ACHN (cell line): ENCODE measurements around the gene STOX1.
"Not testable (repeated sequence)": the region's sequence is repeated elsewhere in the genome, so short reads cannot be mapped to it uniquely, and the experiment has no call there.

ENCODE experiments used
- DNase-seq: peaks from one replicate; pipeline ENCODE4 v3.0.0-alpha.2; 2015
- in situ Hi-C: cut with HindIII; loops from 2 replicates; pipeline ENCODE4 v1.10.0; 2017; ENCODE audit warnings: low sequenced_read_pairs, low pct_ligation_motif_present, low pct_unique_long_range_greater_than_20kb

STOX1 gene

DNA sequence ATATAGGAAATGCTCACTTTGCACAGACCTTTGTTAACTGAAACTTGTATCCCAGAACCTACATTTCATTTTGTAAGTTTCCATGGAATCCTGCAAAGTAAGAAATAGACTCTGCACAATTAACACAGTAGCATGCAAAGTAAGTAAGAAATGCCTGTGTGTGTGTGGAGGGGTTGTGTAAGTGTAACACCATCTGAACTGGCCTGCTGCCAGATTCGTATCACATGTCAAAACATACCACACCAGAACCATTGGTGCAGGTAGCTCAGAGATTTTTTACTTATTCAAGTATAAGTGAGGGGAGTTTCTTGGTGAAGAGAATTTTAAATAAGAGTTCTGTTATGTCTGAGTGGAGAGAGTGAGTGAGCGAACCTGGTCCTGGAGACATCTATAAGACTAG, 110.8 kb downstream of the STOX1 start:
- peak; percentile 13 for DNase-seq
- in situ Hi-C loops: no loop called here

DNA sequence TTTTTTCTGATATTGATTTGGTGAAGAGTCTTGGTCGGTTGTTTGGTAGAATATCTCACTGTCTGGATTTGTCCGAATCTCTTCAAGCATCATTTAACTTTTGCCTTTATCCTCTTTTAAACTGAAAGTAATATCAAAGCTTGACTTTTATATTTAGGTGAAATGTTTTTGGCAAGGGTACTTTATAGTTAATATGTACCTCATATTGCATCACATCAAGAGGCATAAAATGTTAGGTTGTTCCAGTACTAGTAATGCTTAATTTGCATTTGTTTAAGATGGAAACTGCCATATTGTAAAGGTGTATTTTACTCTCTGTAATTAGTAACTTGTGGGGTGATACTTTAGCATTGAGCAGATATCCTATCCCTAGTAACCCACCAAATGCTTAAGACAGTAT, 111.6 kb downstream of the STOX1 start:
- DNase-seq: peak; percentile 29
- in situ Hi-C loops: no loop called here

DNA sequence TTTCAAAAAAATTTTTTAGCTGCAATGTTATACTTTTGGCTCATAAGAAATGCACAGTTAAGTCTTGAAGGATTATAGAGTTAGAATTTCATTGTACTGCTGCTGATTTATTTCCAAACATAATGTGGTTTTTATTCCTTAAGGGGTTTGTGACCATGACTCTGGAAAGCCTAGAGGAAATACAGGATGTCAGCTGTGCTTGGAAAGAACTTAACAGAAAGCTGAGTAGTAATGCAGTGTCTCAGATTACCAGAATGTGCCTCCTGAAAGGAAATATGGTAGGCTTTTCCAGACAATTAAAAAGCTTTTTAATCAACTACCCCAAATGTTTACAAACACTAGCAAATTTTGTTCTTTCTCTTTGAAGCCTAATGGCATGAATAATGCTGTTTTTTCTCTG, 113.6 kb downstream of the STOX1 start:
- in situ Hi-C loops: not testable (repeated sequence)

More for the DNA sequence above, 113.6 kb downstream of the STOX1 start:
- not testable (repeated sequence) for DNase-seq
